ENCODE results near the gene GALNT10.
"Not testable (repeated sequence)": the region's sequence is repeated elsewhere in the genome, so short reads cannot be mapped to it uniquely, and the experiment has no call there.

GALNT10 gene

GRCh38 chr5:154358516-154359220 is 168.1 kb downstream of the GALNT10 start:
- no peak for DNase-seq

- no peak for DNase-seq
Measured at GRCh38 chr5:154359221-154359573, 168.7 kb downstream of the GALNT10 start.

GRCh38 chr5:154360241-154360640 is 169.7 kb downstream of the GALNT10 start:
- not testable (repeated sequence) for DNase-seq

GRCh38 chr5:154363411-154363810 is 172.9 kb downstream of the GALNT10 start:
- no peak for DNase-seq

DNA sequence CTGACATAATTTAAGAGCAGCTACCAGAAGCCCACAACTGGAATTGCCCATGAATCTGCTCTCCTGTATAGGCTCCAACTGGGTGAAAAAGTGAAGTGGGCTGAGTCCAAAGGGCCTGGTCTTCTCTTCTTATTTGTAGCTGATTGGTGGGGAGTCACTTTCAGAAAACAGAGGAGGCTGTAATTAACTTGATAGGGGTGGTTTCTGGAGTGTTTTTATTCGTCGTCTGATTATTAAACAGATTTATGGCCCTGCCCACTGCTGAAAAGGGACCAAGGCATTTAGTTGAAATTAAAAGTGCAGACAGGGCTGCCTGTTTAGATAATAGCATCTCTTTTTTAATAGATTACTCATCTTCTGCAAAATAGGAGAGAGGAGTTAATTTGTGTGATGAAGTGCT is 174.2 kb downstream of the GALNT10 start:
- no peak for DNase-seq

GRCh38 chr5:154365823-154366222 is 175.3 kb downstream of the GALNT10 start:
- DNase-seq, result no peak

GRCh38 chr5:154366353-154366752 is 175.8 kb downstream of the GALNT10 start:
- DNase-seq, result no peak

GRCh38 chr5:154367101-154367500 is 176.6 kb downstream of the GALNT10 start:
- DNase-seq, result no peak

DNA sequence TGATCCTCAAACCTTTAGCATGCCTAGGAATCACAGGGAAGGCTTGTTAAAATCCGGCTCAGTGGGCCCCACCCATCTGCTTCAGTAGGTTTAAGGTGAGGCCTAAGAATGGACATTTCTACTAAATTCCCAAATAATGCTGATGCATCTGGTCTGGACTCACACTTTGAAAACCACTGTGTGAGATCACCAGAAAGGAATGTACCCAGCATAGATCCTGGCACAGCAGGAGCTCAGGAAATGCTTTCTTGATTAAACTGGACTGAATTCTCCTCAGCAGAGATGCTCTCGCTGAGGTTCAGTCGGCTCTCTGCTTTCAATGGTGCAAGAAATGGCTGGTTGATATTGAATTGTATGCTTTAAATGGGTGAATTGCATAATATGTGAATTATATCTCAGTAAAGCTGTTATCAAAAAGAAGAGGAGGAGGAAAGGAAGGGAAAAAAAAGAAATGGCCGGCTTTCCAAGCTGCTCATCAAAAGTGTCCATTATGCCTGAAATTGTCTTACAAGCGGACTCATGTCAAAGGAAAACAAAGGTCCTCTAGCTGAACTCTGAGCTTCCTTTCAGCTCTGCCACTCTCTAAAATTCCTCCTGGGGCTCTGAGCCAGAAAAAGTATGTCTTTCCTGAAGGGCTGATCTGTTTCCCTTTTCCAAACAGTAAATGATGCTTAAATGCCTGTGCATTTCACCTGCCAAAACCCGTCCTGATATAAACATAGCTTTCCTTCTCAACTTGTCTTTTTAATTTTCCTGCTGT is 177.7 kb downstream of the GALNT10 start:
- no peak for DNase-seq

GRCh38 chr5:154369682-154370081 is 179.1 kb downstream of the GALNT10 start:
- DNase-seq, result no peak

DNA sequence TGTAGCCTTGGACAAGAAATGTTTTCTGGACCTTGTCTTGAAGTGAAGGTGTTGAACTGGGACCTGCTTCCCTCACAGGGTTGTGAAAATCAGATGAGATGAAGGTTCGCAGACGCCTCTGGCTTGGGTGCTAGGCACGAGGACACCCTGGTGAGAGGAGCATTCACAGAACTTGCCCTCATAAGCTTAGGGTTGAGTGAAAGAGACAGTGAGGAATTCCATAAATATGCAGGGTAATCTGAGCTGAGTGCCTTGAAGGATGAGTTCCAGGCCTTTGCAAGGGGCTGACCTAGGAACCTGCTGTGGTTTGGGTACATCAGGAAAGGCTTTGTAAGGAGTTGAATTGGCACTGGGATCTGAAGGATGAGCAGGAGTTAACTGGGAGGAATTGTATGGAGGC is 179.6 kb downstream of the GALNT10 start:
- DNase-seq, result no peak

GRCh38 chr5:154370813-154371212 is 180.3 kb downstream of the GALNT10 start:
- DNase-seq, result no peak

GRCh38 chr5:154371687-154372086 is 181.2 kb downstream of the GALNT10 start:
- no peak for DNase-seq

- no peak for DNase-seq
Measured at GRCh38 chr5:154372661-154373060, 182.1 kb downstream of the GALNT10 start.

GRCh38 chr5:154373326-154373725 is 182.8 kb downstream of the GALNT10 start:
- no peak for DNase-seq

GRCh38 chr5:154373729-154374179 is 183.2 kb downstream of the GALNT10 start:
- DNase-seq, result no peak

- no peak for DNase-seq
Measured at GRCh38 chr5:154374264-154374663, 183.7 kb downstream of the GALNT10 start.

DNA sequence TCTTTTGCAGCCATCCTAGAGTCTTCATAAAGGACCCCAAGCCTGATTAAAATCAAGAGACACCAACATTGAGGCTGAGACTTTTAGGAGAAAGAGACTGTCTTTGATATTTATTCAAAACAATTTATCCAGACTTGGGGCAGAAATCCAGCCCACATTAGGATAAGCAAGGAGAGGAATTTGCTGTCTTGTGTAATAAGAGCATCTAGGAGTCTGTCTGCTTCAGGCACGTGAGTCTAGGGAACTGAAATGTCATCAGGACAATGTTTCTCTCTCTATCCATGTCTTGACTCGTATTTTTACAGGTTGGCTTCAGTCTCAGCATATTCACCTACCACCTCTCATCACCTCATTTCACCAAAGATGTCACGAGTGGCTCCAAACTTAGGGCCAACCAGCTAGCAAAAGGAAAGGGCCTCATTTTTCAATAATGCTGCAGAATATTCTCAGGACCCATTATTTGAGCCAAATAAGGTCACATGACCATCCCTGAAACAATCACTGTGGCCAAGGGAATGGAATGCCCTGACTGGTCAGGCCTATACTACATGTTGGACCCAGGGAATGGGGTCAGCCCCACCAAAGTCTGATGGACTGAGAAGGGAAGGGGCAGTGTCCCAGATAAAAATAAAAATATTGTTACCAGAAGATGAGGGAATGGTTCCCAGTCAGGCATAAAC is 184.9 kb downstream of the GALNT10 start:
- DNase-seq, result no peak

- no peak for DNase-seq
Measured at GRCh38 chr5:154376481-154376880, 185.9 kb downstream of the GALNT10 start.

DNA sequence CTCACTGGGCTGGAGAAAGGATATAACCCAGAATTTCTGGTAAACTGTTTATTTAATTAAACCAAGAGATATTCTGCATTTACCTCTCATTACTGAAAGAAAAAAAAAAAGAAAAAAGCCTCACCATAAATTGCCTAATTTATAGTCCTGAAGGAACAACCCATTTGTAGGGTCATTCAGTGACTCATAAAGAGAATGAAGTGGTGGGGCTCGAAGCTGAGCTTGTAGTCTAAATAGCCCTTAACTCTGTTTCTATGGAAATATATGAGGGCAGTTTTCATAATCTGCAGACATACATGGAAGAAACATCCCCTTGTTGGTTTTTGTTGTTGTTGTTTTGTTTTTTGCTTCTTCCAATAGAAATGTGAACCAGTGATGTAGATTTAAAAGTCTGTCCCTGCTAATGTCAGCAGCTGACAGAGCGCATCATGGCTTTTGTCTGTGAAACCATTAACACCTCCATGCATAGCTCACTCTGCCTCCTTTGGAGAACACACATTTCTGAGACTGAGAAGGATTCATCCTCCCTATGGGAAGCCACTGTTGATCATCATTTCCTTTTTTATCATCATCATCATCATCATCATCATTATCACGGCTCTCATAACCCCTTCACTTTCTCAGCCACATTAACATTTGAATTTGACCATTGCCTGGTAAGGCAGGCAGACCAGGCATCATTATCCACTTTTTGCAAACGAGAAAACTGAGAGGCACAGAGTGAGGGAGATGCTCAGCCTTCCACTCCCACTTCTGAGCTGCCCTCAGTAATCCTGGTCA is 187.4 kb downstream of the GALNT10 start:
- DNase-seq, result no peak

DNA sequence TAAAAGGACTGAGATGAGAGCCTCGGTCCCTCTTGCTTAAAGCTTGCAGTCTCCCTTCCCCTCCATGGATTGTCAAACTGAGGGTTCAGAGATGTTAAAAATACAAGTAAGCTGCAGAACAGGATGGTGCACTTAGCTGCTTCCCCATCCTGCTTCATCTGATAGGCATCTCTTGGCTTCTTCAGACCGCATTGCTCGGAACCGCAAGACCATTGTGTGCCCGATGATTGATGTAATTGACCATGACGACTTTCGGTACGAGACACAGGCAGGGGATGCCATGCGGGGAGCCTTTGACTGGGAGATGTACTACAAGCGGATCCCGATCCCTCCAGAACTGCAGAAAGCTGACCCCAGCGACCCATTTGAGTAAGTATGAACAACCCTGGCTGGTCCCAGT is 189.7 kb downstream of the GALNT10 start:
- DNase-seq, result no peak

DNA sequence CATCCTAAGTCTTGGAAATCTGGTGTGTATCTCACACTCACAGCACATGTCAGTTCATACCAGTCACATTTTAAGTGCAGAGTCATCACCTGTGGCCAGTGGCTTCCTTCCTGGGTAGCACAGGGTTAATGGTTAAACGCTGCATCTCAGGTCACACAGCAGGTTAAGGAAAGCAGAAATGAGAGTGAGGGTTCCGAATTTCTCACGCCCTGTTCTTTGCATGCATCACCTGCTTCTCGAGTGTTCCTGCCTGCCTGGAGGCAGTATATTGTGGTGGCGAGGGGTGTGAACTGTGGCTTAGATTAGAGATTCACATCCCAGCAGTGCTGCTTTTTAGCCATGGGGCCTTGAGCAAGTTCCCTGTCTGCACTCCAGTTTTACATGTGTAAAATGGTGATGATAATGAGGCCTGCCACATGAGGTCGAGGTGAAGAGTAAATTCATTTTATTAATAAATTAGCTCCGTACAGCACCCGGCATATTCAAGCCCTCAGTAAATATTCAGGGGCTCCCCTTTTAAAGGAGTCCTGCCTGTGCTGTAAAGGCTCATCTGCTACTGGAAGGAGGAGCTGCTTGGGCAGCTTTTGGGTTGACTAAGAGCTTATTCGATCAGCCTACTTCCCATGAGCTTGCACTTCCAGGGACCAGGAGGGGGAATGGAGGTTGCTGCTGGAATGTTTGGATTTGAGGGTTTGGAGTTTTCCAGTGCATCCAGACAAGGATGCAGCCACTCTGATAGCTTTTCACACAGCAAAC is 194.1 kb downstream of the GALNT10 start:
- DNase-seq, result no peak

Data from suppressor macrophage (primary cell).